Common myeloid progenitor, CD34-positive (primary cell): Measurements from ENCODE around the gene BEGAIN.

Experiments used
- CTCF ChIA-PET: fragments of 350-600 bp; sonication (Branson Sonifier 250); formaldehyde crosslinking; loops from one replicate; lab custom pipeline; 2021; ENCODE audit warnings: antibody characterized with exemption; lab: Charles Lee
- POLR2A ChIA-PET: fragments of 350-600 bp; sonication (Branson Sonifier 250); formaldehyde crosslinking; loops from one replicate; lab custom pipeline; 2021; ENCODE audit warnings: antibody characterized with exemption; lab: Charles Lee
- DNase-seq, 3 donors: peaks; one replicate each; pipeline versions ENCODE4 v3.0.0 to v3.0.0-alpha.2; 2013
- H3K27ac ChIP-seq, 2 experiments: 1 replicate in 1 of 2; 2 replicates in 1 of 2; pipeline ENCODE4 v1.7.0; 2013; ENCODE audit warnings: inconsistent platforms in 2 of 2, low read length in 2 of 2, mild to moderate bottlenecking in 2 of 2, low read depth in 1 of 2, moderate library complexity in 1 of 2; ENCODE audit not compliant: severe bottlenecking in 2 of 2, insufficient read depth in 1 of 2, poor library complexity in 1 of 2
- H3K27me3 ChIP-seq, 5 experiments: replicated peaks in 2 of 5; 1 replicate in 3 of 5; 2 replicates in 2 of 5; pipeline versions ENCODE4 v1.6.1 to v1.7.0; 2013; ENCODE audit warnings: low read length in 4 of 5, mild to moderate bottlenecking in 2 of 5, moderate library complexity in 2 of 5, inconsistent platforms in 1 of 5; ENCODE audit not compliant: insufficient read depth in 5 of 5, control insufficient read depth in 4 of 5
- H3K36me3 ChIP-seq, 4 experiments: 1 replicate in 2 of 4; 2 replicates in 2 of 4; pipeline versions ENCODE4 v1.6.1 to v1.7.0; 2013; ENCODE audit warnings: low read length in 3 of 4, control low read depth in 1 of 4, mild to moderate bottlenecking in 1 of 4; ENCODE audit not compliant: control insufficient read depth in 4 of 4, insufficient read depth in 4 of 4
- H3K4me1 ChIP-seq, 4 experiments: 1 replicate in 3 of 4; 2 replicates in 1 of 4; pipeline versions ENCODE4 v1.6.1 to v1.7.1; 2013; ENCODE audit warnings: low read length in 3 of 4, mild to moderate bottlenecking in 3 of 4, control low read depth in 1 of 4, inconsistent platforms in 1 of 4, moderate library complexity in 1 of 4; ENCODE audit not compliant: control insufficient read depth in 4 of 4, insufficient read depth in 4 of 4; ENCODE audit errors: control extremely low read depth in 1 of 4
- H3K4me3 ChIP-seq, 7 experiments: 1 replicate in 4 of 7; 2 replicates in 3 of 7; pipeline versions ENCODE4 v1.5.1 to v1.7.0; 2013; ENCODE audit warnings: mild to moderate bottlenecking in 7 of 7, low read length in 6 of 7, moderate library complexity in 6 of 7, inconsistent platforms in 2 of 7, low read depth in 2 of 7, control low read depth in 1 of 7; ENCODE audit not compliant: insufficient read depth in 4 of 7, control insufficient read depth in 1 of 7; ENCODE audit errors: extremely low read depth in 1 of 7
- H3K9me3 ChIP-seq, 5 experiments: 1 replicate in 4 of 5; 2 replicates in 1 of 5; pipeline versions ENCODE4 v1.6.1 to v1.7.1; 2013; ENCODE audit warnings: low read length in 4 of 5, mild to moderate bottlenecking in 2 of 5, inconsistent platforms in 1 of 5, low read depth in 1 of 5, moderate library complexity in 1 of 5; ENCODE audit not compliant: control insufficient read depth in 4 of 5, insufficient read depth in 2 of 5; ENCODE audit errors: control extremely low read depth in 1 of 5
- WGBS: methylation state at CpG from one replicate; pipeline ENCODE4 v1.1.5; 2013; ENCODE audit not compliant: insufficient coverage; 5-methylcytosine and 5-hydroxymethylcytosine counted together

BEGAIN gene

DNA sequence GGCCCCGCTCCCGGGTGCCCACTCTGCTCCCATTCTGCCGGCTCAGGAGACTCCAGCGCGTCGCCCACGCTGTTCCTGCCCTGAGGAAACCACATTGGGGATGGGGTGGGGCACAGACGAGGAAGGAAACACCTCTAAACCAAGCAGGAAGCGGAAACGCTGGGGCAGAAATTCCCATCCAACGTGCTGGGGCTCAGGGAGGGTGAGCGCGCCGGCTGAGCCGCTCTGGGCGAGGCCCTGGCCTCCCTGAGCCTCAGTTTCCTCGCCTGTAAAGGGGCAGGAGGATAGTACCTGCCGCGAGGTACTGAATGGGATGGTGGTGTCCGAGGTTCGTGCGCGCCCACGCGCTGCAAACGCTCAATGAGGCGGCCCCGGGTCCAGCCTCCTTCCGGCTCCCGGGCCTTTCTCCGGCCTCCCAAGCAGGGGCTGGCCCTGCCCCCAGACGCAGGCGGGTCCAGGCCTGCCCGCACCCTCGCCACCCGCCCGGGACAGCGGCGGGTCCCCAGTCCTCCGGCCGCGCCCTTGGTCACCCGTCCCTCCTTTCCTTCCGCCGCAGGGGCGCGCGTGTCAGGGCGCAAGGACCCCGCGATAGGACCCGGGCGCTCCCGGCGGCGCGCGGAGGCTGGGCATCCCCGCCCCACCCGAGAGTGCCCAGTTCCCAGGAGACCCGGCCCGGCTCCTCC lies 673 bp downstream of the BEGAIN start:
- WGBS = 1% methylated on average over 22 of the region's 62 CpGs
- no peaks in the 10 kb centered on the region for H3K9me3 ChIP-seq
- peak in 1 of 3 donors; percentile 22 for DNase-seq
- ChIA-PET POLR2A (no interaction called here), CTCF (no interaction called here)
- H3K4me3 ChIP-seq = peak overlapping the region in 6 of 7 experiments; percentile 9 to 68 (median 56)
- no peak overlapping the region for H3K27ac ChIP-seq
- no peaks in the 10 kb centered on the region for H3K36me3 ChIP-seq
- peaks cover 0 to 13% (median 9%) of the 10 kb centered on the region in 4 experiments for H3K4me1 ChIP-seq
- H3K27me3 ChIP-seq = peaks cover 2 to 44% (median 28%) of the 10 kb centered on the region in 5 experiments

DNA sequence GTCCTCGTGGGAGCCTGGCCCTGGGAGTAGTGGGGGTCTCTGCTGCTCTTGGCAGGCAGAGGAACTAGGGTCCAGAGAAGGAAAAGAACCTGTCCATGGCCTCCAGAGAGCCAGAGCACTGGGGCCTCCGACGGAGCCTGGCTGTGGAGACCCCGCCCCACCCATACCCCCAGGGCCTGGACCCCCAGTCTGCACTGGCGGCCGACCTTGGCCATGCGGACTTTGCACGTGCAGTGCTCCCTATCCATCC lies 1.1 kb downstream of the BEGAIN start:
- Histone ChIP-seq H3K27me3 (peaks cover 2 to 44% (median 26%) of the 10 kb centered on the region in 5 experiments), H3K4me1 (peaks cover 0 to 13% (median 9%) of the 10 kb centered on the region in 4 experiments), H3K36me3 (no peaks in the 10 kb centered on the region), H3K4me3 (peak overlapping the region in 2 of 7 experiments; percentile 59 to 68), H3K27ac (no peak overlapping the region), H3K9me3 (no peaks in the 10 kb centered on the region)
- DNase-seq = no peak
- CTCF ChIA-PET = no interaction called here
- POLR2A ChIA-PET = no interaction called here
- WGBS = 63% methylated on average over 3 of the region's 8 CpGs

DNA sequence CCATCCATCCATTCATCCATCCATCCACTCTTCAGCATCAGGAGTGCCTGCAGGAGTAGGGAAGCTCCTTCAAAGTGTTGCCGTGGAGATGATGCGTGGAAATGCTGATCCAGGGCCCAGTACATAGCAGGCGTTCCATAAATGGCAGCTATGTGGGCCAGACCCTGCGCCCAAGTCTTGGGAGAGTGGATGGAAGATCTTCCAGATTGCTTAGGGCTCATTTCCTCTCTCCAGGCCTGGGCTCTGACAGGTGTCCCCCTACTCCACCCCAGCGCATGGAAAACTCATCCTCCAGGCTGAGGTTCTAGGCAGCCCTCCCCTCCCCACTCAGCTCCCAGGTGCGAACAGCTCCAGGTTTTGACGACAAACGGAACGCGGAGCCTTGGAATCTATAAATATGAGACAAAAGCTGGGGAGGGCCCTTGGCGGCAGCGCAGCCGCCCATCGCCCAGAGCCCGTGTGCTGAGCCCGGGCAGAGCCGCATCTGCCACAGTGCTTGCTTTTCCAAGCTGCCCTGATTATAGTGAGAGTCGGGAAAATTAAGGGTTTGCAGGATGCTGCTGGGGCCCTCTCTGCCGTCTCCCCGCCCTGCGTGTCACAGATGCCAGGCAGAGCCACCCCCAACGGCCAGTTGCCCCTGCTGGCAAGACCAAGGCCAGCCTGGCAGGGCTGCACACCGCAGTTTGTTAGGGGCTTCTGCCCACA lies 1.6 kb downstream of the BEGAIN start:
- POLR2A ChIA-PET = no interaction called here
- 95% methylated on average over 10 of the region's 23 CpGs for WGBS
- Histone ChIP-seq H3K36me3 (no peaks in the 10 kb centered on the region), H3K27ac (no peak overlapping the region), H3K9me3 (no peaks in the 10 kb centered on the region), H3K27me3 (peaks cover 2 to 42% (median 26%) of the 10 kb centered on the region in 5 experiments), H3K4me1 (peaks cover 0 to 13% (median 9%) of the 10 kb centered on the region in 4 experiments), H3K4me3 (no peak overlapping the region)
- CTCF ChIA-PET = no interaction called here
- DNase-seq = no peak

DNA sequence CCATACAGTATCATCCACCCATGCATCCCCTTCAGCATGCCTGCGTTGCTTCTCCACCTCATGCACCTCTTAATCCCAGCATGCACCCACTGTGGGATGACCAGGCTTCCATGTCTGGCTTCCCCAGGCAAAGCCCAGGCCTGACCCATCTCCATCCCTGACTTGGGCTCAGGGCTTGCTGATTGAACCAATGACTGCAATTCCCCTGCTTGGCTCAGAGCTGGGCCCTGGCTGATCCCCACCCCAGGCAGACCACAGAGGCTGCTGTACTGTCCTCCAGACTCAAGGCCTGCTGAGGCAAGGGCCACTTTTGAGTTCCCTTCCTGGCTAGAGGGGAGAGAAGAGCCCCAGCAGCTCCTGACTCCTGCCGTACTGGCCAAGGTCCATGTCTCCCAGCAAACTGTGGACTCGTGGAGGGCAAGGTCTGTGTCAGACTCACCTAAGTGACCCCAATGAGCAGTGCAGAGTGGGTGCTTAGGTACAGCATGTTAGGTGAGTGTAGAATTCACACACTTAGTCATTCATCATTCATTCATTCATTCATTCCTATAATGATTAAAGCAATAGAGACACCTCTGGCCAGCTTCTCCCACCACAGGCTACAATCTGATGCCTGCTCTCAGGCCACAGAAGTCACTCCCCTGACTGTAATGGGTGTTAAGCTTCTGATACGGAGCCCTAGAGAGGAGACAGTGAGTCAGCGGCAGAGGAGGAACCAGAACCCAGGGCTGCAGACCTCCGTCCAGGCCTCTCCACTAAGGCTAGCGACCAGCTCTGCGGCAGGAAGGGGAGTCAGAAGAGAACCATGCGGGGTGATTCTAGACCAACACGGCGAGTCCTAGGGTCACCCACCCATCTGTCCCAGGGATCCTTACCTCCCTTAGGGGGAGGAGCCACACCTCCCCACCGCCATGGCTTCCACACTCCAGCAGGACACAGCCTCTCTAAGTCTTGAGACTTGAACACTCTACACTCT lies 2.9 kb downstream of the BEGAIN start:
- Histone ChIP-seq H3K4me1 (peaks cover 0 to 13% (median 9%) of the 10 kb centered on the region in 4 experiments), H3K27ac (no peak overlapping the region), H3K9me3 (no peaks in the 10 kb centered on the region), H3K36me3 (no peaks in the 10 kb centered on the region), H3K27me3 (peaks cover 2 to 35% (median 26%) of the 10 kb centered on the region in 5 experiments), H3K4me3 (no peak overlapping the region)
- POLR2A ChIA-PET = no interaction called here
- CTCF ChIA-PET = no interaction called here
- 98% methylated on average over 11 of the region's 12 CpGs for WGBS
- no peak for DNase-seq

DNA sequence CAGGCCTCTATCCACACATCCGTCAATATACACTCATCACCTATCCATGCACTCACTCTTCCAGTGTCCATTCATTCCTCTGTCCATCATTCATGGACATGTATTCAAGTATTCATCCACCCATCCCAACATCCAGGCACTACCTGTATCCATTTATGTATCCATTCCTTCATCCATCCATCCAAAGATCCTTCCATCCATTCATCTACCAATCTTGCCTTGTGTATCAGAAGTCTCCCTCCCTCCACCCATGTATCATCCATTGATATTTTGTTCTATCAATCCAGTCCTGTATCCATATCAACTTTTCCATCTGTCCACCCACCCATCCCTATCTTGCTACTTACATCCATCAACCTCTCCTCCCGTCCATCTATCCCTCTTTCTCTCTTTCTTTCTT lies 4.0 kb downstream of the BEGAIN start:
- peaks cover 0 to 13% (median 9%) of the 10 kb centered on the region in 4 experiments for H3K4me1 ChIP-seq
- 100% methylated on average over 1 of the region's 2 CpGs for WGBS
- no peak for DNase-seq
- ChIA-PET CTCF (no interaction called here), POLR2A (no interaction called here)
- no peak overlapping the region for H3K27ac ChIP-seq
- H3K36me3 ChIP-seq = no peaks in the 10 kb centered on the region
- no peak overlapping the region for H3K4me3 ChIP-seq
- no peaks in the 10 kb centered on the region for H3K9me3 ChIP-seq
- H3K27me3 ChIP-seq = peaks cover 0 to 26% (median 19%) of the 10 kb centered on the region in 5 experiments

DNA sequence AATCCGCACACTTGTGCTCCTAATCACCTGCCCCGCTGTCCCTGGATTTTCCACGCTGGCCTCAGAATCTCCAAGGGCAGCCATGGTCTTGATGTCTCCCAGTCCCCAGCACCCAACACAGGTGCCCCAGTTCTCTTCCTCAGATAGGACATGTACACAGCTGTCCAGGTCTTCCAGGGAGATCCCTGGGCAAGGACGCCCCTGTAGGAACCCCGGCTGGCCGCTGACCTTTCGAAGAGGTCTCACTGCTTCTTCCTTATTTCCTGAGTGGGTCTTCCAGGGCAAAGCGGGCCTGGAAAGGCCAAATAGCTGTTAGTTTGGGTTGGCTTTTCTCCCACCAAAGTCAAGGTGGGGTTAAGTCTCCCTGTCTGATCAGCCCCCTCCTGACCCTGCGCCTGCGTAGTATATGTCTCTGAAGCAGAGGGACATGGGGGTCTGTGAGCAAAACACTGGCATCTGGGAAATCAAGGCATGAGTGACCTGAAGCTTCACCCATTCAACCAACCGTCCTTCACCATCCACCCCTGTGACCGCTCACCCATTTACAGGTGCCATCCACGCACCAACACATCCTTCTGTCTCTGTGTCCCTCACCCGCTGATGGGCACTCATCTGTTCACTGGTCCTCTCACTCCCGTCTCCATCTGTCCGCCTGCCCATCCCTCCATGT lies 4.6 kb downstream of the BEGAIN start:
- CTCF ChIA-PET = no interaction called here
- H3K4me1 ChIP-seq = peaks cover 0 to 11% (median 8%) of the 10 kb centered on the region in 4 experiments
- H3K9me3 ChIP-seq = no peaks in the 10 kb centered on the region
- H3K4me3 ChIP-seq = no peak overlapping the region
- WGBS = 98% methylated on average over 15 of the region's 16 CpGs
- no peak for DNase-seq
- H3K27me3 ChIP-seq = peaks cover 0 to 20% (median 13%) of the 10 kb centered on the region in 5 experiments
- POLR2A ChIA-PET = no interaction called here
- H3K27ac ChIP-seq = no peak overlapping the region
- no peaks in the 10 kb centered on the region for H3K36me3 ChIP-seq
